Transverse colon (tissue), 4 donors: Measurements from ENCODE around the gene NPTXR. TPM values are rescaled to one million over a fixed set of nuclear protein-coding genes. Genes with fewer than 3 reads are reported as not detected.

Source experiments
- DNase-seq: peaks from one replicate; pipeline ENCODE4 v3.0.0-alpha.2; 2019
- H3K27ac ChIP-seq, 4 donors: fragments of 200-600 bp; sonication (generic); 2 replicates each; pipeline ENCODE4 v1.5.1; 2016 to 2018; ENCODE audit warnings: inconsistent platforms in 4 of 4
- H3K27me3 ChIP-seq: fragments of 200-600 bp; sonication (generic); 2 replicates; pipeline ENCODE4 v1.5.1; 2017; ENCODE audit warnings: inconsistent platforms
- H3K36me3 ChIP-seq, 4 donors: fragments of 200-600 bp; sonication (generic); 2 replicates each; pipeline ENCODE4 v1.5.1; 2017 to 2019; ENCODE audit warnings: inconsistent platforms in 4 of 4
- H3K4me1 ChIP-seq, 4 donors: fragments of 200-600 bp; sonication (generic); 2 replicates each; pipeline ENCODE4 v1.5.1; 2017 to 2020; ENCODE audit warnings: inconsistent platforms in 4 of 4
- H3K4me3 ChIP-seq, 4 donors: fragments of 200-600 bp; sonication (generic); 1 replicate in 1 of 4; 2 replicates in 3 of 4; pipeline versions ENCODE4 v1.5.1 to v1.6.1; 2017 to 2019; ENCODE audit warnings: inconsistent platforms in 4 of 4
- H3K9me3 ChIP-seq, 2 donors: fragments of 200-600 bp; sonication (generic); 2 replicates each; pipeline ENCODE4 v1.5.1; 2017 to 2019; ENCODE audit warnings: inconsistent platforms in 2 of 2
- CTCF ChIP-seq, 5 experiments: fragments of 200-600 bp in 3 of 5; fragments of 450-650 bp in 2 of 5; sonication (generic) in 3 of 5; IDR thresholded peaks; 1 replicate in 2 of 5; 2 replicates in 3 of 5; pipeline ENCODE4 v1.5.1; 2016 to 2017; ENCODE audit warnings: antibody characterized with exemption in 5 of 5, inconsistent platforms in 3 of 5, mild to moderate bottlenecking in 2 of 5, moderate library complexity in 1 of 5
- EP300 ChIP-seq: sonication (generic); formaldehyde crosslinking; IDR thresholded peaks from one replicate; pipeline ENCODE4 v1.6.1; 2017; ENCODE audit warnings: antibody characterized with exemption, low read depth
- POLR2A ChIP-seq: fragments of 450-650 bp; IDR thresholded peaks from one replicate; pipeline ENCODE4 v1.6.1; 2016; ENCODE audit warnings: antibody characterized with exemption, mild to moderate bottlenecking, moderate library complexity
- POLR2AphosphoS5 ChIP-seq, 3 donors: sonication (generic); formaldehyde crosslinking; IDR thresholded peaks; one replicate each; pipeline ENCODE4 v1.6.1; 2016; ENCODE audit warnings: antibody characterized with exemption in 3 of 3
- WGBS, 2 donors: methylation state at CpG; one replicate each; pipeline ENCODE4 v1.1.5; 2018; ENCODE audit warnings: low coverage in 1 of 2; 5-methylcytosine and 5-hydroxymethylcytosine counted together
- in situ Hi-C, 4 donors: fragments of 200-750 bp; cut with MboI; loops; one replicate each; pipeline versions ENCODE4 v1.15.0 to v1.15.1; 2017; ENCODE audit warnings: low sequenced_read_pairs in 3 of 4, low pct_ligation_motif_present in 1 of 4, low pct_unique_long_range_greater_than_20kb in 1 of 4
- intact Hi-C: fragments of 100-400 bp; cut with DNase I; formaldehyde crosslinking; loops from one replicate; pipeline ENCODE4 v1.15.1; 2023; ENCODE audit warnings: low total_unique reads
- total RNA-seq, 4 donors: library from RNA; depleted of rRNA; stranded (reverse); fragments of >200 nt; gene quantifications; one replicate each; pipeline ENCODE4 v1.1.0, GENCODE V29; 2016

The NPTXR gene
- total RNA-seq, 4 donors from 2014 or later: 0.75 to 27.9 (median 1.8) TPM

GRCh38 chr22:38843201-38843656 lies 599 bp downstream of the NPTXR start:
- peaks cover 59% of the 10 kb centered on the region for H3K27me3 ChIP-seq
- H3K4me1 ChIP-seq: peaks cover 3 to 15% (median 11%) of the 10 kb centered on the region in 4 donors
- no peaks in the 10 kb centered on the region for H3K36me3 ChIP-seq
- WGBS, 2 donors: 0% methylated on average over 4 of the region's 68 CpGs; no CpG with 5 or more reads in 1 of the 2 donors
- H3K9me3 ChIP-seq: no peaks in the 10 kb centered on the region
- in situ Hi-C loops: no loop called here
- intact Hi-C loops: loop anchor here (10.0 kb wide), 1 partner anchor 48 kb away; the partner anchor contains the start of gene DNAL4
- peak overlapping the region in 3 of 4 donors; percentile 29 to 51 (median 41) for H3K4me3 ChIP-seq
- DNase-seq: peak; percentile 28
- peak overlapping the region; percentile 50 to 73 (median 62) for H3K27ac ChIP-seq
- TF ChIP-seq EP300 (no peak), CTCF (IDR thresholded peaks at IDR 0.05) (peak in 3 of 5 experiments; percentile 14 to 22 (median 20))

- H3K9me3 ChIP-seq: no peaks in the 10 kb centered on the region
- no peak for DNase-seq
- H3K27me3 ChIP-seq: peaks cover 59% of the 10 kb centered on the region
- in situ Hi-C loops: no loop called here
- peak overlapping the region in 3 of 4 donors; percentile 29 to 51 (median 41) for H3K4me3 ChIP-seq
- 40 to 47% methylated on average over 9 to 19 of the region's 34 CpGs for WGBS, 2 donors
- no peaks in the 10 kb centered on the region for H3K36me3 ChIP-seq
- peaks cover 3 to 15% (median 11%) of the 10 kb centered on the region in 4 donors for H3K4me1 ChIP-seq
- TF ChIP-seq POLR2A (no peak), CTCF (IDR thresholded peaks at IDR 0.05) (no peak), POLR2AphosphoS5 (IDR thresholded peaks at IDR 0.05) (no peak)
- peak overlapping the region; percentile 50 to 73 (median 62) for H3K27ac ChIP-seq
- intact Hi-C loops: loop anchor here (10.0 kb wide), 1 partner anchor 48 kb away; the partner anchor contains the start of gene DNAL4
These were observed 1.2 kb downstream of the NPTXR start for GRCh38 chr22:38842512-38843200.

GRCh38 chr22:38841635-38842034 lies 2.2 kb downstream of the NPTXR start:
- no peaks in the 10 kb centered on the region for H3K9me3 ChIP-seq
- WGBS, 2 donors: 76 to 84% methylated on average over 3 to 5 of the region's 5 CpGs
- H3K36me3 ChIP-seq: no peaks in the 10 kb centered on the region
- no peak for DNase-seq
- H3K4me3 ChIP-seq: no peak overlapping the region
- in situ Hi-C loops: no loop called here
- intact Hi-C loops: loop anchor here (10.0 kb wide), 1 partner anchor 47 kb away; the partner anchor contains the start of gene DNAL4
- H3K27me3 ChIP-seq: peaks cover 56% of the 10 kb centered on the region
- H3K27ac ChIP-seq: no peak overlapping the region
- H3K4me1 ChIP-seq: peaks cover 3 to 15% (median 11%) of the 10 kb centered on the region in 4 donors
- TF ChIP-seq EP300: no peak

- H3K4me1 ChIP-seq: peaks cover 3 to 15% (median 11%) of the 10 kb centered on the region in 4 donors
- H3K27ac ChIP-seq: no peak overlapping the region
- 39 to 62% methylated on average over 5 to 7 of the region's 7 CpGs for WGBS, 2 donors
- intact Hi-C loops: loop anchor here (10.0 kb wide), 1 partner anchor 46 kb away; the partner anchor contains the start of gene DNAL4
- DNase-seq: no peak
- in situ Hi-C loops: no loop called here
- no peaks in the 10 kb centered on the region for H3K9me3 ChIP-seq
- H3K4me3 ChIP-seq: no peak overlapping the region
- peaks cover 54% of the 10 kb centered on the region for H3K27me3 ChIP-seq
- H3K36me3 ChIP-seq: no peaks in the 10 kb centered on the region
- TF ChIP-seq CTCF (IDR thresholded peaks at IDR 0.05): no peak
These were observed 2.6 kb downstream of the NPTXR start for GRCh38 chr22:38841211-38841610.
